Ascending aorta (tissue), 2 donors: Measurements from ENCODE around the gene MARK3. TPM values are rescaled to one million over a fixed set of nuclear protein-coding genes. Genes with fewer than 3 reads are reported as not detected.

ENCODE experiments used
- DNase-seq, 2 donors: peaks; one replicate each; pipeline ENCODE4 v3.0.0-alpha.2; 2019; ENCODE audit warnings: low spot score in 2 of 2
- H3K27ac ChIP-seq, 2 donors: fragments of 200-600 bp; sonication (generic); one replicate each; pipeline ENCODE4 v1.5.1; 2016 to 2017; ENCODE audit warnings: mild to moderate bottlenecking in 1 of 2
- H3K27me3 ChIP-seq: fragments of 200-600 bp; sonication (generic); one replicate; pipeline ENCODE4 v1.5.1; 2017
- H3K36me3 ChIP-seq, 2 donors: fragments of 200-600 bp; sonication (generic); one replicate each; pipeline ENCODE4 v1.5.1; 2016
- H3K4me1 ChIP-seq, 2 donors: fragments of 200-600 bp; sonication (generic); one replicate each; pipeline ENCODE4 v1.5.1; 2016 to 2017; ENCODE audit warnings: mild to moderate bottlenecking in 1 of 2
- H3K4me3 ChIP-seq, 2 donors: fragments of 200-600 bp; sonication (generic); one replicate each; pipeline ENCODE4 v1.5.1; 2016 to 2017; ENCODE audit warnings: mild to moderate bottlenecking in 1 of 2
- H3K9me3 ChIP-seq, 2 donors: fragments of 200-600 bp; sonication (generic); one replicate each; pipeline ENCODE4 v1.5.1; 2016
- CTCF ChIP-seq, 3 experiments: fragments of 200-600 bp in 2 of 3; fragments of 450-650 bp in 1 of 3; sonication (generic) in 2 of 3; IDR thresholded peaks; one replicate each; pipeline ENCODE4 v1.5.1; 2016 to 2019; ENCODE audit warnings: antibody characterized with exemption in 3 of 3, mild to moderate bottlenecking in 1 of 3, moderate library complexity in 1 of 3
- intact Hi-C: fragments of 100-400 bp; cut with DNase I; formaldehyde crosslinking; loops from one replicate; pipeline ENCODE4 v1.15.1; 2023
- total RNA-seq: library from RNA; depleted of rRNA; stranded (reverse); fragments of >200 nt; gene quantifications from one replicate; pipeline ENCODE4 v1.1.0, GENCODE V29; 2016

Gene MARK3
- total RNA-seq, 1 donor from 2014 or later, result 78.1 TPM

GRCh38 chr14:103428723-103429556, 43.7 kb downstream of the MARK3 start:
- intact Hi-C loops, result no loop called here
- Histone ChIP-seq H3K4me3 (no peak overlapping the region), H3K9me3 (no peaks in the 10 kb centered on the region), H3K27ac (no peak overlapping the region), H3K4me1 (peaks cover 0 to 9% of the 10 kb centered on the region in 2 donors), H3K27me3 (no peaks in the 10 kb centered on the region), H3K36me3 (no peaks in the 10 kb centered on the region)
- no peak for TF ChIP-seq CTCF (IDR thresholded peaks at IDR 0.05)
- DNase-seq, result no peak

- Histone ChIP-seq H3K4me1 (peaks cover 0 to 12% of the 10 kb centered on the region in 2 donors), H3K27ac (no peak overlapping the region), H3K36me3 (no peaks in the 10 kb centered on the region), H3K27me3 (no peaks in the 10 kb centered on the region), H3K9me3 (no peaks in the 10 kb centered on the region), H3K4me3 (no peak overlapping the region)
- intact Hi-C loops, result no loop called here
- no peak for DNase-seq
- TF ChIP-seq CTCF (IDR thresholded peaks at IDR 0.05), result no peak
Measured at GRCh38 chr14:103430358-103430757, 45.1 kb downstream of the MARK3 start.

- TF ChIP-seq CTCF (IDR thresholded peaks at IDR 0.05), result no peak
Measured at GRCh38 chr14:103432627-103433026, 47.4 kb downstream of the MARK3 start.

GRCh38 chr14:103433916-103434563, 48.8 kb downstream of the MARK3 start:
- Histone ChIP-seq H3K9me3 (no peaks in the 10 kb centered on the region), H3K27ac (peak overlapping the region; percentile 22 to 61), H3K4me3 (no peak overlapping the region), H3K4me1 (peaks cover 0 to 13% of the 10 kb centered on the region in 2 donors), H3K27me3 (no peaks in the 10 kb centered on the region), H3K36me3 (no peaks in the 10 kb centered on the region)
- intact Hi-C loops, result no loop called here
- no peak for TF ChIP-seq CTCF (IDR thresholded peaks at IDR 0.05)
- no peak for DNase-seq

More at GRCh38 chr14:103432627-103433026, 47.4 kb downstream of the MARK3 start:
- Histone ChIP-seq H3K9me3 (no peaks in the 10 kb centered on the region), H3K4me1 (peaks cover 0 to 18% of the 10 kb centered on the region in 2 donors), H3K27me3 (no peaks in the 10 kb centered on the region), H3K4me3 (no peak overlapping the region), H3K36me3 (no peaks in the 10 kb centered on the region), H3K27ac (no peak overlapping the region)
- intact Hi-C loops, result no loop called here
- DNase-seq, result no peak

- Histone ChIP-seq H3K36me3 (peaks cover 0 to 6% of the 10 kb centered on the region in 2 donors), H3K4me3 (no peak overlapping the region), H3K27me3 (no peaks in the 10 kb centered on the region), H3K9me3 (no peaks in the 10 kb centered on the region), H3K4me1 (peaks cover 0 to 9% of the 10 kb centered on the region in 2 donors), H3K27ac (peak overlapping the region; percentile 22 to 61)
- DNase-seq, result no peak
- TF ChIP-seq CTCF (IDR thresholded peaks at IDR 0.05), result peak in 2 of 3 experiments; percentile 11 to 19
- intact Hi-C loops, result no loop called here
Measured at GRCh38 chr14:103434868-103435442, 49.7 kb downstream of the MARK3 start.
